GM13976 (cell line): ENCODE results near the gene ASS1.

ENCODE experiments used
- DNase-seq: peaks from one replicate; pipeline ENCODE4 v3.0.0; 2012; ENCODE audit warnings: low spot score
- CTCF ChIP-seq: IDR thresholded peaks from 2 replicates; pipeline ENCODE4 v1.5.1; 2012; ENCODE audit warnings: borderline replicate concordance, mild to moderate bottlenecking; ENCODE audit not compliant: insufficient read depth; ENCODE audit errors: extremely low read depth, missing control alignments, control extremely low read depth
- in situ Hi-C: fragments of 300-500 bp; cut with MboI; formaldehyde crosslinking; loops from one replicate; pipeline ENCODE4 v1.12.0; 2022; ENCODE audit warnings: low sequenced_read_pairs, mixed read lengths, inconsistent platforms; ENCODE audit not compliant: unreplicated experiment

ASS1 gene

GRCh38 chr9:130409246-130409645 is 35.5 kb upstream of the ASS1 start:
- in situ Hi-C loops: no loop called here
- DNase-seq: no peak
- TF ChIP-seq CTCF: no peak

GRCh38 chr9:130410443-130410842 is 34.3 kb upstream of the ASS1 start:
- in situ Hi-C loops: no loop called here
- TF ChIP-seq CTCF: no peak
- no peak for DNase-seq

GRCh38 chr9:130411566-130411915 is 33.2 kb upstream of the ASS1 start:
- DNase-seq: no peak
- in situ Hi-C loops: no loop called here
- TF ChIP-seq CTCF: no peak

- no peak for DNase-seq
- TF ChIP-seq CTCF: no peak
- in situ Hi-C loops: no loop called here
Observed at GRCh38 chr9:130414081-130414731, 30.6 kb upstream of the ASS1 start.

GRCh38 chr9:130414910-130415746 is 29.6 kb upstream of the ASS1 start:
- TF ChIP-seq CTCF: no peak
- in situ Hi-C loops: no loop called here
- no peak for DNase-seq

- TF ChIP-seq CTCF: no peak
- no peak for DNase-seq
- in situ Hi-C loops: no loop called here
Observed at GRCh38 chr9:130417602-130418001, 27.2 kb upstream of the ASS1 start.

DNA sequence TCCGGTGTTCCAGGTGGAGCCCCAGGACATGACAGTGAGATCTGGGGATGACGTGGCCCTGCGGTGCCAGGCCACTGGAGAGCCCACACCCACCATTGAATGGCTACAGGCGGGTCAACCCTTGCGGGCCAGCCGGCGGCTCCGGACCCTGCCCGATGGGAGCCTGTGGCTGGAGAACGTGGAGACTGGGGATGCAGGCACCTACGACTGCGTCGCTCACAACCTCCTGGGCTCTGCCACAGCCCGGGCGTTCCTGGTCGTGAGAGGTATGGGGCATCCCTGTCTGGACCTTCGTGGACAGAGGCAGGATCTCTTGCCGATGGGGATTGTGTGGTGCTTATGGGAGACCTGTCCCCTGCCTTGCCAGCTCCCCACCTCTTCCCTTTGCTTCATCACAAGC is 26.0 kb upstream of the ASS1 start:
- in situ Hi-C loops: no loop called here
- no peak for TF ChIP-seq CTCF

More for the DNA sequence above, 26.0 kb upstream of the ASS1 start:
- no peak for DNase-seq
